H1 (cell line): ENCODE measurements around the gene TDP2. TPM values are rescaled to one million over a fixed set of nuclear protein-coding genes. Genes with fewer than 3 reads are reported as not detected.
A peak's percentile ranks its signal among the peaks of the same experiment; 100 is the strongest.

ENCODE experiments used
- CEBPB ChIP-seq: IDR thresholded peaks from 2 replicates; pipeline ENCODE4 v1.6.1; 2012; ENCODE audit warnings: low read depth, low read length
- CHD7 ChIP-seq: fragments of 300-600 bp; sonication (generic); IDR thresholded peaks from 2 replicates; pipeline ENCODE4 v1.7.1; 2012; ENCODE audit warnings: low read length, moderate library complexity, mild to moderate bottlenecking, inconsistent platforms; ENCODE audit not compliant: insufficient replicate concordance
- JUN ChIP-seq: IDR thresholded peaks from 2 replicates; pipeline ENCODE4 v1.6.1; 2011; ENCODE audit warnings: low read depth, mild to moderate bottlenecking, improper control_type of control experiment, low read length
- MAFK ChIP-seq: IDR thresholded peaks from 2 replicates; pipeline ENCODE4 v1.6.1; 2012; ENCODE audit warnings: low read depth, mild to moderate bottlenecking, improper control_type of control experiment, low read length
- NANOG ChIP-seq: IDR thresholded peaks from 2 replicates; pipeline ENCODE4 v1.6.1; 2011; ENCODE audit warnings: low read length, low read depth, mild to moderate bottlenecking, inconsistent platforms; ENCODE audit not compliant: insufficient read depth, poor library complexity, severe bottlenecking
- POU5F1 ChIP-seq: IDR thresholded peaks from 2 replicates; pipeline ENCODE4 v1.6.1; 2011; ENCODE audit warnings: low read depth, mild to moderate bottlenecking, low read length, moderate library complexity
- TBP ChIP-seq: IDR thresholded peaks from 2 replicates; pipeline ENCODE4 v1.6.1; 2011; ENCODE audit warnings: low read depth, low read length, improper control_type of control experiment
- YY1 ChIP-seq: IDR thresholded peaks from 2 replicates; pipeline ENCODE4 v1.6.1; 2011; ENCODE audit warnings: low read depth, mild to moderate bottlenecking, low read length
- polyA plus RNA-seq, 7 experiments: library from polyadenylated mRNA; depleted of rRNA in 3 of 7; stranded (reverse) in 5 of 7; unstranded in 2 of 7; fragments of >200 nt in 5 of 7; fragments of 200-250 nt in 2 of 7; gene quantifications; 1 replicate in 5 of 7; 2 replicates in 1 of 7; 4 replicates in 1 of 7; pipeline versions ENCODE4 v1.2.1 to v1.2.3, GENCODE V29; 2011 to 2013; ENCODE audit warnings: missing spikeins in 2 of 7, mixed read lengths in 2 of 7
- total RNA-seq: library from RNA; stranded (reverse); fragmentation: NEBNext Ultra II Directional; extraction: Animal tissue kit (Norgen Biotek cat#: 25700); gene quantifications from 2 replicates; pipeline ENCODE4 v1.2.1, GENCODE V29; 2021

TDP2 gene
- total and polyA plus RNA-seq, 2 of the 8 experiments (the other 6 are each of a cell fraction or from before 2014, with no cell fraction given) = 18.8 to 51.6 TPM

GRCh38 chr6:24683297-24684296, 16.9 kb upstream of the TDP2 start (continued):
- no peak; the same call in 1 of the 2 replicates for TF ChIP-seq TBP
- TF ChIP-seq MAFK = no peak
- TF ChIP-seq CEBPB = no peak
- peak; percentile 97 for TF ChIP-seq NANOG
- TF ChIP-seq CHD7 = peak; percentile 80
- no peak for TF ChIP-seq JUN
- no peak for TF ChIP-seq YY1
- TF ChIP-seq POU5F1 = no peak
